ENCODE data around the gene DUOX2.
"Not testable (repeated sequence)": the region's sequence is repeated elsewhere in the genome, so short reads cannot be mapped to it uniquely, and the experiment has no call there.

The DUOX2 gene

GRCh38 chr15:45075440-45076320, 38.3 kb downstream of the DUOX2 start:
- H3K27me3 Mint-ChIP-seq, H3K9me3 Mint-ChIP-seq, CTCF ChIA-PET, H3K36me3 Mint-ChIP-seq, H3K4me3 Mint-ChIP-seq, H3K27ac Mint-ChIP-seq, DNase-seq, H3K4me1 Mint-ChIP-seq: not testable (repeated sequence)

- DNase-seq, H3K4me1 Mint-ChIP-seq, H3K36me3 Mint-ChIP-seq, H3K27me3 Mint-ChIP-seq, CTCF ChIA-PET, H3K27ac Mint-ChIP-seq, H3K4me3 Mint-ChIP-seq, H3K9me3 Mint-ChIP-seq: not testable (repeated sequence)
Measured at GRCh38 chr15:45073602-45074001, 40.4 kb downstream of the DUOX2 start.

DNA sequence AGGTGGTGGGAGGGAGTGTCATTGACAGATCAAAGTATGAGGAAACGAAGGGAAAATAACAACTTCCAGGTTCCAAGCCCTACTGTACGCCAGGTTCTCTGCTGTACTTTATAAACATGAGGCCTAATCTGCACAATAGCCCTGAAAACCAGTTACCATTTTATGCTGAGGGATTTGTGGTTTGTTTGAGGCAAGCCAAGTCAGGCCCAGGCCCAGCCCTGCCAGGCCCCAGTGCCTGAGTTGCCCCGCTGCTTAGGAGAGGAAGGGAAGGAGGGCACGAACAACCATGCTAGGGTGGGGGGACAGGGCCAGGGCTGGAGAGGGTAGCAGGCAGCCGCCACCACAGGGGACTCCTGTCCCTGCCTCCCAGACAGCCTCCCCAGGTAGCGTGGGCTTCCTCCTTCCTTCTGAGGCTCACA, 44.0 kb downstream of the DUOX2 start:
- CTCF ChIA-PET, H3K4me3 Mint-ChIP-seq, H3K36me3 Mint-ChIP-seq, H3K27me3 Mint-ChIP-seq, DNase-seq, H3K4me1 Mint-ChIP-seq, H3K9me3 Mint-ChIP-seq, H3K27ac Mint-ChIP-seq: not testable (repeated sequence)

DNA sequence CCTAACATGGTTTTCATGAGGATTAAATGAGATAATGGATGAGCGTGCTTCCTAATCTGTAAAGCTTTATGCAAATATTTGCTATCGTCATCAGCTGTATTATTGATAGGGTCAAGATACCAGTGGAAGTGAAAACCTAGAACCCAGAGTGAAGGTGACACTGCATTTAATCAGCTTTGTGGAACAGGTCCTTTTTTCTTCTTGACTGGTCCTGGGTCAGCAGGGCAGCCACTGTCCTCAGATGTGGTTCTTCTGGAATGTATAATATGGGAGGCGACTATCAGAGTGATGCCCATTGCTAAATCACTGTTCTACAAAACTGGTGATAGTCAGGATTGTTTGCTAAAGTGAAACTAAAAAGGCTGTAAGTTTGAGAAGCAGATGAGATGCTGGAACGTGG, 49.6 kb downstream of the DUOX2 start:
- Mint-ChIP-seq H3K9me3 (no peaks in the 10 kb centered on the region), H3K27me3 (no peaks in the 10 kb centered on the region), H3K4me3 (no peak overlapping the region), H3K4me1 (peaks cover 7% of the 10 kb centered on the region), H3K27ac (no peak overlapping the region), H3K36me3 (peaks cover 6% of the 10 kb centered on the region)
- no peak for DNase-seq
- CTCF ChIA-PET, result interaction anchor here (1.4 kb wide), 1 partner anchor 54 kb away, joined by 3 read pairs; no protein-coding TSS in a partner anchor

GRCh38 chr15:45062301-45062700, 51.7 kb downstream of the DUOX2 start:
- H3K4me1 Mint-ChIP-seq, CTCF ChIA-PET, DNase-seq, H3K27ac Mint-ChIP-seq, H3K27me3 Mint-ChIP-seq, H3K4me3 Mint-ChIP-seq, H3K36me3 Mint-ChIP-seq, H3K9me3 Mint-ChIP-seq: not testable (repeated sequence)

GRCh38 chr15:45058690-45059675, 55.0 kb downstream of the DUOX2 start:
- H3K4me3 Mint-ChIP-seq, CTCF ChIA-PET, H3K36me3 Mint-ChIP-seq, H3K9me3 Mint-ChIP-seq, H3K27me3 Mint-ChIP-seq, DNase-seq, H3K4me1 Mint-ChIP-seq, H3K27ac Mint-ChIP-seq: not testable (repeated sequence)

- H3K4me3 Mint-ChIP-seq, H3K27me3 Mint-ChIP-seq, CTCF ChIA-PET, DNase-seq, H3K27ac Mint-ChIP-seq, H3K4me1 Mint-ChIP-seq: not testable (repeated sequence)
- peaks cover 12% of the 10 kb centered on the region for H3K9me3 Mint-ChIP-seq
- H3K36me3 Mint-ChIP-seq, result peaks cover 27% of the 10 kb centered on the region
Measured at GRCh38 chr15:45052676-45053075, 61.3 kb downstream of the DUOX2 start.

- Mint-ChIP-seq H3K27ac (no peak overlapping the region), H3K9me3 (peaks cover 12% of the 10 kb centered on the region), H3K4me3 (no peak overlapping the region), H3K27me3 (no peaks in the 10 kb centered on the region), H3K36me3 (peaks cover 29% of the 10 kb centered on the region), H3K4me1 (no peaks in the 10 kb centered on the region)
- CTCF ChIA-PET, result interaction anchor here (0.6 kb wide), 1 partner anchor 10 kb away, joined by 3 read pairs; no protein-coding TSS in a partner anchor
- DNase-seq, result no peak
Measured at GRCh38 chr15:45050587-45050986, 63.4 kb downstream of the DUOX2 start.

- H3K36me3 Mint-ChIP-seq, result peaks cover 27% of the 10 kb centered on the region
- no peak overlapping the region for H3K27ac Mint-ChIP-seq
- no peaks in the 10 kb centered on the region for H3K4me1 Mint-ChIP-seq
- no peak for DNase-seq
- CTCF ChIA-PET, result interaction anchor here (1.4 kb wide), 1 partner anchor 11 kb away, joined by 4 read pairs; no protein-coding TSS in a partner anchor
- no peaks in the 10 kb centered on the region for H3K27me3 Mint-ChIP-seq
- H3K9me3 Mint-ChIP-seq, result peaks cover 12% of the 10 kb centered on the region
- H3K4me3 Mint-ChIP-seq, result no peak overlapping the region
Measured at GRCh38 chr15:45048794-45049631, 65.0 kb downstream of the DUOX2 start.

DNA sequence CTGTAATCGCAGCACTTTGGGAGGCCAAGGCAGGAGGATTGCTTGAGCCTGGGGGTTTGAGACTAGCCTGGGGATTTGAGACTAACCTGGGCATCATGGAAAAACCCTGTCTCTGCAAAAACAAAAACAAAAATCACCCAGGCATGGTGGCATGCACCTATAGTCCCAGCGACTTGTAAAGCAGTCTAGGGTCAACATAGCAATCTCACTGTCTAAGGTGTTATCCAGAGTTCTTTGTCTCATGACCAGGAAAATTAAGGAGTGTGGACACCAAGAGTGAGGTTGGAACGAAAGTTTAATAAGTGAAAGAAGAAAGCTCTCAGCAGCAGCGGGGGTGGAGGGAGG, 65.6 kb downstream of the DUOX2 start:
- not testable (repeated sequence) for H3K27me3 Mint-ChIP-seq, DNase-seq, H3K27ac Mint-ChIP-seq, H3K4me3 Mint-ChIP-seq, H3K4me1 Mint-ChIP-seq
- H3K36me3 Mint-ChIP-seq, result peaks cover 27% of the 10 kb centered on the region
- H3K9me3 Mint-ChIP-seq, result peaks cover 12% of the 10 kb centered on the region
- CTCF ChIA-PET, result interaction anchor here (1.4 kb wide), 1 partner anchor 10 kb away, joined by 4 read pairs; no protein-coding TSS in a partner anchor

GRCh38 chr15:45044270-45044669, 69.7 kb downstream of the DUOX2 start:
- CTCF ChIA-PET, H3K4me1 Mint-ChIP-seq, H3K27ac Mint-ChIP-seq, H3K27me3 Mint-ChIP-seq, H3K9me3 Mint-ChIP-seq, DNase-seq, H3K4me3 Mint-ChIP-seq: not testable (repeated sequence)
- H3K36me3 Mint-ChIP-seq, result peaks cover 12% of the 10 kb centered on the region

DNA sequence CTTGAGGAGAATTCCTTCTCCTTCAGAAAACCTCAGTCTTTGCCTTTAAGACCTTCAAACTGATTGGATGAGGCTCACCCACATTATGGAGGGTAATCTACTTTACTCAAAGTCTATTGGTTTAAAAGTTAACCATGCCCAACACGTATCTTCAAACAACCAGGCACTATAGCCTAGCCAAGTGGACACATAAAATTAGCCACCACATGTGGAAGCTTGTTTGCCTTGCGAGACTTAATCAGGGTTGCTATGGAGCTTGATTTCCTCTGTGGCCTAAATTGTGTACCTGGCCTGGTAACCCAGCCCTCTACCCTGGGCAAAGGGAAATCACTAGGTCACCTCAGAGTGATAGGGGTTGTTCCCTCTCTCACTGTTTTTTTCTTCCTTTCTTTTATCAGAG, 71.1 kb downstream of the DUOX2 start:
- DNase-seq, CTCF ChIA-PET, H3K27me3 Mint-ChIP-seq, H3K36me3 Mint-ChIP-seq, H3K4me1 Mint-ChIP-seq, H3K9me3 Mint-ChIP-seq, H3K27ac Mint-ChIP-seq, H3K4me3 Mint-ChIP-seq: not testable (repeated sequence)
